H1 (cell line): ENCODE measurements around the gene TAP2.

Experiments used
- ASH2L ChIP-seq: fragments of 200-600, 300-600 bp; sonication (generic); IDR thresholded peaks from one replicate; pipeline ENCODE4 v1.7.1; 2017; ENCODE audit warnings: low read length
- BRCA1 ChIP-seq: IDR thresholded peaks from 2 replicates; pipeline ENCODE4 v1.6.1; 2012; ENCODE audit warnings: low read depth, low read length, improper control_type of control experiment
- CTCF ChIP-seq, 3 experiments: IDR thresholded peaks; 1 replicate in 2 of 3; 2 replicates in 1 of 3; pipeline versions ENCODE4 v1.5.1 to v1.6.1; 2011; ENCODE audit warnings: low read length in 3 of 3, mild to moderate bottlenecking in 3 of 3, inconsistent platforms in 2 of 3, low read depth in 1 of 3, moderate library complexity in 1 of 3; ENCODE audit not compliant: insufficient read depth in 1 of 3; ENCODE audit errors: control extremely low read depth in 1 of 3
- JUND ChIP-seq: IDR thresholded peaks from 2 replicates; pipeline ENCODE4 v1.6.1; 2011; ENCODE audit warnings: mild to moderate bottlenecking, improper control_type of control experiment, low read length
- POLR2A ChIP-seq, 2 experiments: IDR thresholded peaks; 1 replicate in 1 of 2; 2 replicates in 1 of 2; pipeline ENCODE4 v1.6.1; 2011; ENCODE audit warnings: low read depth in 2 of 2, low read length in 2 of 2, mild to moderate bottlenecking in 2 of 2; ENCODE audit errors: control extremely low read depth in 1 of 2
- POLR2AphosphoS5 ChIP-seq: IDR thresholded peaks from 2 replicates; pipeline ENCODE4 v1.6.1; 2011; ENCODE audit warnings: low read depth, low read length
- SIRT6 ChIP-seq: IDR thresholded peaks from one replicate; pipeline ENCODE4 v1.7.1; 2012; ENCODE audit warnings: low read length, inconsistent platforms
- USF2 ChIP-seq: IDR thresholded peaks from 2 replicates; pipeline ENCODE4 v1.6.1; 2011; ENCODE audit warnings: low read length, improper control_type of control experiment
- TF ChIP-seq, protein P1 (sequence below): IDR thresholded peaks from 2 replicates; pipeline ENCODE4 v1.6.1; 2012; ENCODE audit warnings: low read length, inconsistent platforms

- no peak for TF ChIP-seq SIRT6
- TF ChIP-seq BRCA1: no peak
- peak; percentile 73 for TF ChIP-seq POLR2AphosphoS5
- TF ChIP-seq CTCF (IDR thresholded peaks at IDR 0.05; ENCODE audit: control extremely low read depth in 1 of 3, insufficient read depth in 1 of 3, low read depth in 1 of 3, low read length in 3 of 3): peak in 1 of 3 experiments; percentile 8; a peak in 1 of 4 replicates
- no peak for TF ChIP-seq JUND
- TF ChIP-seq, protein P1, sequence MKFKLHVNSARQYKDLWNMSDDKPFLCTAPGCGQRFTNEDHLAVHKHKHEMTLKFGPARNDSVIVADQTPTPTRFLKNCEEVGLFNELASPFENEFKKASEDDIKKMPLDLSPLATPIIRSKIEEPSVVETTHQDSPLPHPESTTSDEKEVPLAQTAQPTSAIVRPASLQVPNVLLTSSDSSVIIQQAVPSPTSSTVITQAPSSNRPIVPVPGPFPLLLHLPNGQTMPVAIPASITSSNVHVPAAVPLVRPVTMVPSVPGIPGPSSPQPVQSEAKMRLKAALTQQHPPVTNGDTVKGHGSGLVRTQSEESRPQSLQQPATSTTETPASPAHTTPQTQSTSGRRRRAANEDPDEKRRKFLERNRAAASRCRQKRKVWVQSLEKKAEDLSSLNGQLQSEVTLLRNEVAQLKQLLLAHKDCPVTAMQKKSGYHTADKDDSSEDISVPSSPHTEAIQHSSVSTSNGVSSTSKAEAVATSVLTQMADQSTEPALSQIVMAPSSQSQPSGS: no peak
- TF ChIP-seq USF2: no peak
- peak; percentile 57 for TF ChIP-seq ASH2L
- TF ChIP-seq POLR2A (IDR thresholded peaks at IDR 0.05; ENCODE audit: control extremely low read depth in 1 of 2, low read depth in 2 of 2, low read length in 2 of 2): peak in 1 of 2 experiments; percentile 75; a peak in 2 of 3 replicates
Observed at GRCh38 chr6:32843979-32844838, 5.7 kb upstream of the TAP2 start, which contains the start of gene PSMB8.
